Measurements from ENCODE around the gene SMIM45.
A peak's percentile ranks its signal among the peaks of the same experiment; 100 is the strongest.

The SMIM45 gene

DNA sequence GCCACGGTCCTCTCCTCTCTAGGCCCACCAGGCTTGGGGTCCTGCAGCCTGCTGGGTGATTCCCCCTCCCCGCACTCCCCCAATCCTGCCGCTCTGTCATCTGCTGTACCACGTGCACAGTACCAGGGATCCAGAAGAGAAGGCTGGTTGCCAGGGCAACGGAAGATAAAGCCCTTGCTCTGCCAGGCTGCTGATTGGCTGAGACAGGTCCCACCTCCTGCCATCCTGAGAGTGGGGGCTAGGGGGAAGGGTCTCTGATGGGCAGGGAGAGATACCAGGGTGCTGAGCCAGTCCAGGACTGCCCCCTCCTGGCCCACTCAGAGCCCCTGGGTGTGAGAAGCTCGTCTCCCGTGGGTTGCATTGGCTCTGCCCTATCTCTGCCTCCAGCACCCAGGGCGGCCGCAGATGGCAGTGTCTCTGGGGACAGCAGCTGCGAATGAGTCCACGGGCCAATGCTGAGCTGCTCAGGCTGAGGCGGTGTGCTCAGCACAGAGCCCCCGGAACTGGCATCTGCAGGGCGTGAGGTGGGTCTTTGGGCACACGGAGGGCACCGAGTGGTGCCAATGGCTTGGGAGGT lies at the start of gene SMIM45:
Gene SMIM45 (plus strand): TSS at position 253 of the 577 bp plus-strand sequence.
- ATAC-seq = no peak

GRCh38 chr22:41902932-41903421 lies 49.0 kb upstream of the SMIM45 start:
- no peak for ATAC-seq

- ATAC-seq = no peak
These were observed 47.2 kb upstream of the SMIM45 start for GRCh38 chr22:41904450-41905410.

DNA sequence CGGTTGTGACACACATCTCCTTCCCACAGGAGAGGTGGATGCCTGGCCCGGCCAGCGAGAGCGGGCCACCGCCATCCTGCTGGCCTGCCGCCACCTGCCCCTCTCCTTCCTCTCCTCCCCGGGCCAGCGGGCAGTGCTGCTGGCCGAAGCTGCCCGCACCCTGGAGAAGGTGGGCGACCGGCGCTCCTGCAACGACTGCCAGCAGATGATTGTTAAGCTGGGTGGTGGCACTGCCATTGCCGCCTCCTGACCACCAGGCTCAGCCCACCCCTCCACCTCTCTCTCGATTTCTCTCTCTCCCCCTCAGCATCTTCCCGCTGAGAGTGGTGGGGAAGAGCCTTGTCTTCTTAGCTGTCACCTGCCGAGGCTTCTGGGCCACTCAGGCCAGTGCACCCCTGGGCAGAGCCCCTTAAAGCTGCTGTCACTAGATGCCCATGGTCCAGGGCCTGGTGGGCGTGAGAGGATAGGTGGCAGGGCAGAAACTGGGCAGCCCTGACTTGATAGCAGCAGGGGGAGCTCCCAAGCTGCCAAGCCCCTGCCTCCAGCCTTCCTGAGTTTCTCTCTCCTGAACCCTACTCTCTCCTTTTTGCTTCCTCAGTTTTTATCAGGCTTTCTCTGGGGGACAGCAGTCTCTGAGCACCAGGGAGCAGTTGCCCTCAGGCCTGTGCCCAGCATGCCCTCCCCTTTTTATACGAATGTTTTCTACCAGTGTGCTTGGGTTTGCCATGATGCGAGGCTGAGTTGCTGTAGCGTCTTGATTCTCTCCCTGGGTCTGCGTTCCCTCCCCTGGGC lies 46.3 kb upstream of the SMIM45 start:
- no peak for ATAC-seq

GRCh38 chr22:41906822-41907221 lies 45.1 kb upstream of the SMIM45 start:
- ATAC-seq = no peak

- no peak for ATAC-seq
These were observed 44.2 kb upstream of the SMIM45 start for GRCh38 chr22:41907436-41908401.

GRCh38 chr22:41908411-41909309 lies 43.3 kb upstream of the SMIM45 start:
- peak in 1 of 2 donors; percentile 10 for ATAC-seq

DNA sequence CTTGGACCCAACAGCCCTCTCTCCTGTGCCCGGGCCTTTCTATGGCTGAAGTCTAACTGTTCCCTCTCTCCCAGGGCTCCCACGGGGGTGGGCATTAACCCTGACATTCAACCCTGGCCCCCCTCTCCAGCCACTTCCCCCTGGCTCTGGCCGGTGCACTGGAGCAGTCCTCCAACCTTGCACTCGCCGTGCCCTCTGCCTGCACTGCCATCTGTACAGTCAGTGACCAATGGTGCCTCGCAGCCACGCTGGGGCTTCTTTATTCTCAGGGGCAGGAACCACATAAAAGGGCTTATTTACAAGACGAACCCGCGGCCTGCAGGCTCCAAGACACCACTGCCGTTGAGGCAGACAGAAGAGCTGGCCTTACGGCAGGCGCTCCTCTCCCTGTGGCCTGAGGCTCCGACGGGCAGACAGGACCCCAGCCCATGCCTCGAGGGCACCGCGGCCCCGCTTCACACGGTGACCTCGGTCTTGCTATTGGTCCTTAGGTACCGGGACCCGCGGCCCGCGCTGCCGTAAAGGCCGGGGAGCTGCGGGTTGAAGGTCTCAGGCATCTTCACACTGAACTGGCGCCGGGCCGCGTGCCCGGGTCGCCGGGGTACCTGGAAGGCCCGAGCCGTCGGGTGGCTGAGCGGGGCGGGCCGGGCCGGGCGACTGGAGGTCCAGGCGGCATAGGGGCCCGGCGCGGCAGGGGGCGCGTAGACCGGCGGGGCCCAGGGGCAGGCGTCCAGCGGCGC lies 42.5 kb upstream of the SMIM45 start:
- no peak for ATAC-seq

DNA sequence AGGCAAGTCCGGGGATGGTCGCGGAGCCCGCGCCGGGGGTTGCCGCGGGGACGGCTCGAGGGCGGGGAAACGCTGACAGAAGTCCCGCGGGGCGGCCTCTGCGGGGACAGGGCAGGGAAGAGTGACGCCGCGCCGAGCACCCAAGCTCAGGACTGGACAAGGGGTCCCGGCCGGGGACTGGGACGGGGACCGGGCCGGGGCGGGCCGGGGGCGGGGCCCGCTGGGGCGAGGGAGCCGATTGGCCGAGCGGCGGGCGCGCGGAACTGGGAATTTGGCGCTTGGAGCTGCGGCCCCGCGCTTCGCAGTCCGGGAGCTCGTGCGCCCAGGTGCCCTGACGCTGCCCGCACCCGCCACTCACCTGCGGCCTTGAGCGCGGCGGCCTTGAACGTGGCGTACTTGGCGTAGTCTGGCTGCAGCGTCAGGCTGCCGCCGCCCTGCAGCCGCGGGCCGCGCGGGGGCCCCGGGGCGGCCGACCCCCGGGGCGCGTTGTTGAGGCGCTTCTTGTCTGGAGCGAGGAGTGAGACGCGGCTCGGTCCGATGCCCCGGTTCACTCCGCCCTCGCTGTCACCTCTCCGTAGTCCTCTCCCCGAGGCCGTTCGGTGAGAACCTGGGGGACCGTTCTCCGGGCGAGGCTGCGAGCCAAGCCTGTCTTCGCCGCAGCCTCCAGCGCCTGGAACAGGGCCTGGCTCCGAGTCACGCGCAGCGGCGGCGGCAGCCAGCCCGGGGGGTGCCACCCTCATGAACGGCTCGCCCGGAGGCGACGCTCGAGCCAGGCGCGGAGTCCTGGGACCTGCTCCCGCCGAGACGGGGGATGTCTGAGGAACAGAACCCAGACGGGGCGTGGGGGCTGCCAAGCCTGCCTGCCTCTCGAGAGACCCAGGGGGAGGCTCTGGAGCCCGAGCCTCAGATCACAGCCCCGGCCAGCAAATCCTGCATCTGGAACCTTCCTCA lies 41.6 kb upstream of the SMIM45 start:
- peak; percentile 23 to 42 for ATAC-seq

DNA sequence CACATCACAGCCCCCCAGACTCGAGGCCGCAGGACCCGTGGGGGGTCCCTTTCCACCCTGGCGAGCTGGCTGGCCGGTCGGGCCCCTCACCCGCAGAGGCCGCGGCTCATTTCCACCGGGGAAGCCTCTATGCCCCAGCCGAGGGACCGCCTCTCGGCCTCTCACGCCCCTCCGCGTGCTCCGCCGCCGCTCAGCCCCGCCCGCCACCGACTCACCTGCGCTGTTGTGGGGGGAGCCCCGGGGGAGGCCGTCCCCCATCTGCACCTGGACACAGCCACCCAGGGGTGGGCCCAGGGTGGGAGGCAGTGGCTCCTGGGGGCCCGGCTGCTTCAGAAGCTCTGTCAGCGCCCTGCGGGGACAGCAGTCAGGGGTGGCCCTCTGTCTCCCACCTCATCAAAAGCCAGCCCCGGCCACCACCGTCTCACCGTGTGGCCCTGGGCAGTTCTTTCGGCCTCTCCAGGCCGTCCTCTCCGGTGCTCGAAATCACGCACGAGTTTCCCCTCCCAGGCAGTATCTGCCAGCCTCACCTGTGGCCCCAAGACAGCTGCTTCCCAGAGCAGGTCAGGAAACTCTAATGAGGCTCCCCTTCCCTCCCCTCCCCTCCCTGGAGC lies 40.8 kb upstream of the SMIM45 start:
- peak in 1 of 2 donors; percentile 21 for ATAC-seq

- ATAC-seq = no peak
These were observed 39.5 kb upstream of the SMIM45 start for GRCh38 chr22:41912338-41913039.

GRCh38 chr22:41913040-41913719 lies 38.8 kb upstream of the SMIM45 start:
- no peak for ATAC-seq

DNA sequence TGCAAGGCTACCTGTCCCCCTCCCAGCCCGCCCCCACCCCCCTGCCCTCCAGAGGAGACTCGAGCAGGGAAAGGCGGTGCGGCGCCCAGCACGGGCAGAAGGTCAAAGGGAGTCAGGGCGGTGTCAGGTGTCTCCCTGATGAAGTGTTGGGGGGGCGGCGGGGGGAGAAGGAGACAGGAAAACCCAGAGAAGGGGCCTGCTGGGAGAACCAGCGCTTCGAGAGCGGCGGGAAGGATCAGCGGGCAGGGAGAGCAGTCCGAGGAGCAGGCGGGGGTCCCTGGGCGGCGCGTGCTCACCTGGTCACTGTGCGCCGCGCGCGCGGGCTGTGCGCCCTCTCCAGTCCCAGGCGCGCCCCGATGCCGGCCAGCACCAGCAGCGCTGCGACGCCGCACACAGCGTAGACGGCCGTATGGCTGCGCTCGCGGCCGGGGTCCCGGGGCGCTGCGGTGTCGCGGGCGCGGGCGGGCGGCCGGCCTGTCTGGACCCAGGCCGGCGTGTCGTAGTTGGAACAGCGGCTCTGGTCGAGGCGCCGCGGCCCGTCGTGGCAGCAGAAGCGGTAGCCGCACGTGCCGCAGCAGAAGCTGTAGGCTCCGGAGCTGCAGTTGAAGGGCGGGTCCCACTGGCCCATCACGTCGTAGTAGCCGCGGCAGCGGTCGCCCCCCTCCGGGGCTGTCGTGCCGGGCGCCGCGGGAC lies 38.0 kb upstream of the SMIM45 start:
- no peak for ATAC-seq

DNA sequence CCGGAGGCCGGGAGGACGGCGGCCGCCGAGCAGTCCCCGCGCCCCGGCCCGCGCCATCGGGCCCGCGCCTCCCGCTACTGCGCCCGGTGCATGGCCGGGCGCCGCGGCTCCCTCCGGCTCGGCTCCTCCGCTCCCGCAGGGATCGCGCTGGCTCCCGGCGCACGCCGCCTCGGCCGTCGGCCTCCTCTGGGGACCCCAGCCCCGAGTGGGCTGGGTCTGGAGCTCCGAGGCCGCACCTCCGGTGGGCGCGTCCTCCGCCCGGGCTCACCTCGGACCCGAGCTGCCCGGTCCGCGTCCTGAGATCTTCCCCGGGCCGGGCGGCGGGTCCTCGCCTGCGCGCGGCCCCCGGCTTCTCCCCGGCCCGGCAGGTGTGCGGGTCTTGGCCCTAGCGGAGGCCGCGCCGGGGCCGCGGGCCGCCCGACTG lies 37.3 kb upstream of the SMIM45 start:
- ATAC-seq = no peak

GRCh38 chr22:41915035-41915785 lies 36.7 kb upstream of the SMIM45 start, which contains the start of gene SHISA8:
Gene SHISA8, minus strand, starts transcription at chr22:41915074. Its CDS starts 407 bp downstream, at chr22:41914667.
- peak; percentile 48 to 52 for ATAC-seq

All from activated CD4-positive, CD25-positive, alpha-beta regulatory T cell treated with anti-CD3 and anti-CD28 coated beads, Interleukin-2, amount 50 U/mL, for 24 hours (primary cell).